ENCODE measurements around the gene CARNS1. TPM values are rescaled to one million over a fixed set of nuclear protein-coding genes. Genes with fewer than 3 reads are reported as not detected.
A peak's percentile ranks its signal among the peaks of the same experiment; 100 is the strongest.

The CARNS1 gene
- total and polyA plus RNA-seq, 10 of the 15 experiments (the other 5 are each of a cell fraction or from before 2014, with no cell fraction given): 0.02 to 0.14 (median 0.10) TPM; not detected in 3

DNA sequence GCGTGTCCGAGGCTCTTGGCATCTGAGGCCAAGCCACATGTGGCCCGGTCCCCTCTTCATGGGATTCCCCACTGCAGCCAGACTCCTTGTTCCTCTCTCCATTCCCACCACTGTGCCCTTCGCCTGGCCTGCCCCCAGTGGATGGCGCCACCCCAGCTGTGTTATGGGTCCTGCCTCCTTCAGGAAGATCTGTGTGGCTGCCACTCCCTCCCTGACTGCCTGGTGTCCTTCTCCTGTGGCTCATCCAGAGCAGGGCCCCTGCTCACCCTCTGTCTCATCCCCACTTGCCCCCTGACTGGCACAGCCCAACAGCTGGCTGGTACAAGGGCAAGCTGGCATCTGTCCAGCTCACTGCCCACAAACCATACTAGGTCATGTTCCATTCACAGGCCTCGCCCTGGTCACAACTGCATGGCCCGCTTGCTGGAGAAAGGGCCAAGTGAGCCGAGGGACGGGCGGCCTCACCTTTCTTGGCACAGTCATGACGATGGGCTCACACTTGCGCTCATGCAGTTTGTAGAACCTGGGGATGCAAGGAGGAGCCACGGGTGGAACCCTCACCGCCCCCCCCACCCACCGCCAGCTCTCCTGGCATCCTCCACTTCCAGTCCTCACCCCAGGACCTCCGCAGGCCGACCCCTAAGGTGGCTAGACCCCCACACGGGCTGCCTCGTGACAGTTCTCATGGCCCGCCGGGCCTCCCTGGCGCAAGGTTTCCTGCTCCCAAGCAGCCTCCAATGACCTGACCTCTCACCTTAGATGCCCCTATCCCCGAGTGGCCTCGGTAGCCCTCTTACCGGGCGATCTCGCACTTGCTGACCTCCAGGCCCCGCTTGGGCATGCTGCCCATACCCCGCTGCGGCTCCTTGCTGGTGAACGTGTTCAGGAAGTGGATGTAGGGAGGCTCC, 24.1 kb downstream of the CARNS1 start (continued):
- TF ChIP-seq ETV6 (conservative IDR thresholded peaks at IDR 0.05 in 1 of 2, IDR thresholded peaks at IDR 0.05 in 1 of 2; ENCODE audit: borderline replicate concordance in 1 of 2, low read depth in 1 of 2) (no peak), RUNX3 (IDR thresholded peaks at IDR 0.05; ENCODE audit: low read length) (no peak), TBL1XR1 (IDR thresholded peaks at IDR 0.05; ENCODE audit: low read depth, low read length) (no peak), CBX5 (IDR thresholded peaks at IDR 0.05; ENCODE audit: low read depth) (no peak), STAT1 (conservative IDR thresholded peaks at IDR 0.05) (no peak), SUZ12 (IDR thresholded peaks at IDR 0.05; ENCODE audit: unreplicated experiment) (no peak), HDAC6 (IDR thresholded peaks at IDR 0.05; ENCODE audit: unreplicated experiment) (no peak), CBX3 (IDR thresholded peaks at IDR 0.05; ENCODE audit: borderline replicate concordance, low read depth) (no peak), ZNF24 (IDR thresholded peaks at IDR 0.05) (no peak), LARP7 (IDR thresholded peaks at IDR 0.05) (no peak), ZZZ3 (IDR thresholded peaks at IDR 0.05; ENCODE audit: control insufficient read depth, insufficient read length, low read depth) (no peak), SIN3A (IDR thresholded peaks at IDR 0.05; ENCODE audit: low read depth, low read length) (no peak), HCFC1 (IDR thresholded peaks at IDR 0.05; ENCODE audit: low read length) (no peak), SREBF1 (IDR thresholded peaks at IDR 0.05; ENCODE audit: low read length) (no peak), FOXM1 (IDR thresholded peaks at IDR 0.05; ENCODE audit: low read depth, low read length) (no peak), PAX8 (IDR thresholded peaks at IDR 0.05) (no peak), SREBF2 (IDR thresholded peaks at IDR 0.05; ENCODE audit: low read length) (no peak), ZNF622 (IDR thresholded peaks at IDR 0.05) (no peak), CTCF (IDR thresholded peaks at IDR 0.05 in 2 of 3, conservative IDR thresholded peaks at IDR 0.05 in 1 of 3; ENCODE audit: control insufficient read depth in 2 of 3, extremely low read depth in 1 of 3, insufficient read depth in 1 of 3, low read depth in 3 of 3, low read length in 3 of 3) (peak; percentile 23 to 49 (median 24); a peak in 4 of 6 replicates), FOXK2 (IDR thresholded peaks at IDR 0.05) (no peak)
- TF ChIP-seq, protein P1, sequence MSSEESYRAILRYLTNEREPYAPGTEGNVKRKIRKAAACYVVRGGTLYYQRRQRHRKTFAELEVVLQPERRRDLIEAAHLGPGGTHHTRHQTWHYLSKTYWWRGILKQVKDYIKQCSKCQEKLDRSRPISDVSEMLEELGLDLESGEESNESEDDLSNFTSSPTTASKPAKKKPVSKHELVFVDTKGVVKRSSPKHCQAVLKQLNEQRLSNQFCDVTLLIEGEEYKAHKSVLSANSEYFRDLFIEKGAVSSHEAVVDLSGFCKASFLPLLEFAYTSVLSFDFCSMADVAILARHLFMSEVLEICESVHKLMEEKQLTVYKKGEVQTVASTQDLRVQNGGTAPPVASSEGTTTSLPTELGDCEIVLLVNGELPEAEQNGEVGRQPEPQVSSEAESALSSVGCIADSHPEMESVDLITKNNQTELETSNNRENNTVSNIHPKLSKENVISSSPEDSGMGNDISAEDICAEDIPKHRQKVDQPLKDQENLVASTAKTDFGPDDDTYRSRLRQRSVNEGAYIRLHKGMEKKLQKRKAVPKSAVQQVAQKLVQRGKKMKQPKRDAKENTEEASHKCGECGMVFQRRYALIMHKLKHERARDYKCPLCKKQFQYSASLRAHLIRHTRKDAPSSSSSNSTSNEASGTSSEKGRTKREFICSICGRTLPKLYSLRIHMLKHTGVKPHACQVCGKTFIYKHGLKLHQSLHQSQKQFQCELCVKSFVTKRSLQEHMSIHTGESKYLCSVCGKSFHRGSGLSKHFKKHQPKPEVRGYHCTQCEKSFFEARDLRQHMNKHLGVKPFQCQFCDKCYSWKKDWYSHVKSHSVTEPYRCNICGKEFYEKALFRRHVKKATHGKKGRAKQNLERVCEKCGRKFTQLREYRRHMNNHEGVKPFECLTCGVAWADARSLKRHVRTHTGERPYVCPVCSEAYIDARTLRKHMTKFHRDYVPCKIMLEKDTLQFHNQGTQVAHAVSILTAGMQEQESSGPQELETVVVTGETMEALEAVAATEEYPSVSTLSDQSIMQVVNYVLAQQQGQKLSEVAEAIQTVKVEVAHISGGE (CRISPR knock-in tag; IDR thresholded peaks at IDR 0.05): no peak
- TF ChIP-seq, protein P2, sequence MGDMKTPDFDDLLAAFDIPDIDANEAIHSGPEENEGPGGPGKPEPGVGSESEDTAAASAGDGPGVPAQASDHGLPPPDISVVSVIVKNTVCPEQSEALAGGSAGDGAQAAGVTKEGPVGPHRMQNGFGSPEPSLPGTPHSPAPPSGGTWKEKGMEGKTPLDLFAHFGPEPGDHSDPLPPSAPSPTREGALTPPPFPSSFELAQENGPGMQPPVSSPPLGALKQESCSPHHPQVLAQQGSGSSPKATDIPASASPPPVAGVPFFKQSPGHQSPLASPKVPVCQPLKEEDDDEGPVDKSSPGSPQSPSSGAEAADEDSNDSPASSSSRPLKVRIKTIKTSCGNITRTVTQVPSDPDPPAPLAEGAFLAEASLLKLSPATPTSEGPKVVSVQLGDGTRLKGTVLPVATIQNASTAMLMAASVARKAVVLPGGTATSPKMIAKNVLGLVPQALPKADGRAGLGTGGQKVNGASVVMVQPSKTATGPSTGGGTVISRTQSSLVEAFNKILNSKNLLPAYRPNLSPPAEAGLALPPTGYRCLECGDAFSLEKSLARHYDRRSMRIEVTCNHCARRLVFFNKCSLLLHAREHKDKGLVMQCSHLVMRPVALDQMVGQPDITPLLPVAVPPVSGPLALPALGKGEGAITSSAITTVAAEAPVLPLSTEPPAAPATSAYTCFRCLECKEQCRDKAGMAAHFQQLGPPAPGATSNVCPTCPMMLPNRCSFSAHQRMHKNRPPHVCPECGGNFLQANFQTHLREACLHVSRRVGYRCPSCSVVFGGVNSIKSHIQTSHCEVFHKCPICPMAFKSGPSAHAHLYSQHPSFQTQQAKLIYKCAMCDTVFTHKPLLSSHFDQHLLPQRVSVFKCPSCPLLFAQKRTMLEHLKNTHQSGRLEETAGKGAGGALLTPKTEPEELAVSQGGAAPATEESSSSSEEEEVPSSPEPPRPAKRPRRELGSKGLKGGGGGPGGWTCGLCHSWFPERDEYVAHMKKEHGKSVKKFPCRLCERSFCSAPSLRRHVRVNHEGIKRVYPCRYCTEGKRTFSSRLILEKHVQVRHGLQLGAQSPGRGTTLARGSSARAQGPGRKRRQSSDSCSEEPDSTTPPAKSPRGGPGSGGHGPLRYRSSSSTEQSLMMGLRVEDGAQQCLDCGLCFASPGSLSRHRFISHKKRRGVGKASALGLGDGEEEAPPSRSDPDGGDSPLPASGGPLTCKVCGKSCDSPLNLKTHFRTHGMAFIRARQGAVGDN (IDR thresholded peaks at IDR 0.05): no peak
